Caco-2 (cell line): Measurements from ENCODE around the gene PTGES3. TPM values are rescaled to one million over a fixed set of nuclear protein-coding genes. Genes with fewer than 3 reads are reported as not detected.
A peak's percentile ranks its signal among the peaks of the same experiment; 100 is the strongest.

Experiments
- BruUV-seq: library from RNA; stranded (reverse); fragments of 400-500 nt; replicated peaks from 2 replicates; lab custom pipeline; 2021; lab: Mats Ljungman, UMichigan
- CTCF ChIA-PET: fragments of 300-600 bp; sonication (Branson Sonifier 250); formaldehyde crosslinking; loops from one replicate; lab custom pipeline; 2022; ENCODE audit warnings: antibody characterized with exemption; lab: Charles Lee
- POLR2A ChIA-PET: fragments of 300-600 bp; sonication (Branson Sonifier 250); formaldehyde crosslinking; loops from one replicate; lab custom pipeline; 2022; ENCODE audit warnings: antibody characterized with exemption; lab: Charles Lee
- DNase-seq, 2 experiments: peaks; one replicate each; pipeline versions ENCODE4 v3.0.0 to v3.0.0-alpha.2; 2020 to 2022
- H3K27me3 ChIP-seq: replicated peaks from 2 replicates; pipeline ENCODE4 v1.6.0; 2011; ENCODE audit warnings: low read length; ENCODE audit not compliant: control insufficient read depth, insufficient read depth
- H3K36me3 ChIP-seq: 2 replicates; pipeline ENCODE4 v1.5.1; 2011; ENCODE audit warnings: low read length; ENCODE audit not compliant: control insufficient read depth, insufficient read depth
- H3K4me1 ChIP-seq: fragments of 250-450 bp; sonication (Bioruptor Pico); 2 replicates; pipeline ENCODE4 v1.5.1; 2020; ENCODE audit warnings: mild to moderate bottlenecking
- H3K4me3 ChIP-seq: 2 replicates; pipeline ENCODE4 v1.5.1; 2011; ENCODE audit warnings: low read depth, mild to moderate bottlenecking, control low read depth, low read length
- H3K9me3 ChIP-seq: fragments of 250-450 bp; sonication (Bioruptor Pico); 2 replicates; pipeline ENCODE4 v1.5.1; 2020; ENCODE audit warnings: mild to moderate bottlenecking, moderate library complexity
- H3K27ac Mint-ChIP-seq: one replicate; pipeline ENCODE4 v1.8.0; 2022; ENCODE audit warnings: mixed read lengths; ENCODE audit not compliant: unreplicated experiment
- H3K27me3 Mint-ChIP-seq: one replicate; pipeline ENCODE4 v1.8.0; 2022; ENCODE audit warnings: mixed read lengths; ENCODE audit not compliant: insufficient read depth, unreplicated experiment
- H3K36me3 Mint-ChIP-seq: one replicate; pipeline ENCODE4 v1.8.0; 2022; ENCODE audit warnings: mild to moderate bottlenecking, mixed read lengths; ENCODE audit not compliant: insufficient read depth, unreplicated experiment
- H3K4me1 Mint-ChIP-seq: one replicate; pipeline ENCODE4 v1.8.0; 2022; ENCODE audit warnings: low read depth, mixed read lengths; ENCODE audit not compliant: unreplicated experiment
- H3K4me3 Mint-ChIP-seq: one replicate; pipeline ENCODE4 v1.8.0; 2022; ENCODE audit warnings: mild to moderate bottlenecking, moderate library complexity, mixed read lengths; ENCODE audit not compliant: unreplicated experiment
- H3K9me3 Mint-ChIP-seq: one replicate; pipeline ENCODE4 v1.8.0; 2022; ENCODE audit warnings: mixed read lengths; ENCODE audit not compliant: unreplicated experiment
- intact Hi-C: fragments of 100-400 bp; cut with micrococcal nuclease; formaldehyde crosslinking; loops from one replicate; pipeline ENCODE4 v1.10.0; 2022; ENCODE audit not compliant: unreplicated experiment
- total RNA-seq: library from RNA; stranded (reverse); gene quantifications from 2 replicates; pipeline ENCODE4 v1.2.3, GENCODE V29; 2022
- TF ChIP-seq, protein P1 (sequence below), 2 experiments: fragments of 200-600 bp in 1 of 2; IDR thresholded peaks; 1 replicate in 1 of 2; 2 replicates in 1 of 2; pipeline versions ENCODE4 v1.5.1 to v1.8.0; 2011 to 2022; ENCODE audit warnings: antibody characterized with exemption in 1 of 2, control low read depth in 1 of 2, inconsistent platforms in 1 of 2, low read depth in 1 of 2, low read length in 1 of 2, mild to moderate bottlenecking in 1 of 2, moderate library complexity in 1 of 2; ENCODE audit not compliant: insufficient read depth in 1 of 2, severe bottlenecking in 1 of 2, unreplicated experiment in 1 of 2

The PTGES3 gene
- total RNA-seq, 1 experiment from 2014 or later: 242 TPM

DNA sequence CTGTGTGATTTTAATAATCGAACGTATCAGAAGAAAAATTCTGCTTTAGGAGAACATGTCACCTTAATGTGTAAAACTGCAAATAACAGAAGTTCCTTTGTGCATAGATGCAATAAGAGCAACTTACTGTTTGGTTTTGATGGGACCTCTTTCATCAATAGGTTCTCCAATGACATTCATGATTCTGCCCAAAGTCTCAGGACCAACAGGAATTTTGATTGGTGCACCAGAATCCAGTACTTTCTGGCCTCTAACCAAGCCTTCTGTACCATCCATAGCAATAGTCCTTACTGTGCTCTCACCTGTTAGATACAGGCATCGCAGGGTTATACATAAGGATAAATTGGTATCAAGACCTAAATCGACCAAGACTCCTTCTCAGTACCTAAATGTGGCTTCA, 43.4 kb downstream of the PTGES3 start:
- CTCF ChIA-PET: no interaction called here
- BruUV-seq: no TSS peak
- Histone ChIP-seq H3K4me1 (peaks cover 7% of the 10 kb centered on the region), H3K36me3 (peaks cover 5% of the 10 kb centered on the region), H3K9me3 (no peaks in the 10 kb centered on the region), H3K4me3 (peak overlapping the region; percentile 81), H3K27me3 (no peaks in the 10 kb centered on the region)
- TF ChIP-seq, protein P1, sequence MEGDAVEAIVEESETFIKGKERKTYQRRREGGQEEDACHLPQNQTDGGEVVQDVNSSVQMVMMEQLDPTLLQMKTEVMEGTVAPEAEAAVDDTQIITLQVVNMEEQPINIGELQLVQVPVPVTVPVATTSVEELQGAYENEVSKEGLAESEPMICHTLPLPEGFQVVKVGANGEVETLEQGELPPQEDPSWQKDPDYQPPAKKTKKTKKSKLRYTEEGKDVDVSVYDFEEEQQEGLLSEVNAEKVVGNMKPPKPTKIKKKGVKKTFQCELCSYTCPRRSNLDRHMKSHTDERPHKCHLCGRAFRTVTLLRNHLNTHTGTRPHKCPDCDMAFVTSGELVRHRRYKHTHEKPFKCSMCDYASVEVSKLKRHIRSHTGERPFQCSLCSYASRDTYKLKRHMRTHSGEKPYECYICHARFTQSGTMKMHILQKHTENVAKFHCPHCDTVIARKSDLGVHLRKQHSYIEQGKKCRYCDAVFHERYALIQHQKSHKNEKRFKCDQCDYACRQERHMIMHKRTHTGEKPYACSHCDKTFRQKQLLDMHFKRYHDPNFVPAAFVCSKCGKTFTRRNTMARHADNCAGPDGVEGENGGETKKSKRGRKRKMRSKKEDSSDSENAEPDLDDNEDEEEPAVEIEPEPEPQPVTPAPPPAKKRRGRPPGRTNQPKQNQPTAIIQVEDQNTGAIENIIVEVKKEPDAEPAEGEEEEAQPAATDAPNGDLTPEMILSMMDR (IDR thresholded peaks at IDR 0.05; ENCODE audit: insufficient read depth in 1 of 2, low read depth in 1 of 2, low read length in 1 of 2, severe bottlenecking in 1 of 2, unreplicated experiment in 1 of 2): no peak
- no peaks in the 10 kb centered on the region for H3K27me3 Mint-ChIP-seq
- peak overlapping the region; percentile 89 for H3K4me3 Mint-ChIP-seq
- H3K36me3 Mint-ChIP-seq: peaks cover 66% of the 10 kb centered on the region
- intact Hi-C loops: no loop called here
- H3K9me3 Mint-ChIP-seq: no peaks in the 10 kb centered on the region
- POLR2A ChIA-PET: no interaction called here
- H3K4me1 Mint-ChIP-seq: peaks cover 7% of the 10 kb centered on the region
- peak overlapping the region; percentile 98 for H3K27ac Mint-ChIP-seq
- DNase-seq: no peak

DNA sequence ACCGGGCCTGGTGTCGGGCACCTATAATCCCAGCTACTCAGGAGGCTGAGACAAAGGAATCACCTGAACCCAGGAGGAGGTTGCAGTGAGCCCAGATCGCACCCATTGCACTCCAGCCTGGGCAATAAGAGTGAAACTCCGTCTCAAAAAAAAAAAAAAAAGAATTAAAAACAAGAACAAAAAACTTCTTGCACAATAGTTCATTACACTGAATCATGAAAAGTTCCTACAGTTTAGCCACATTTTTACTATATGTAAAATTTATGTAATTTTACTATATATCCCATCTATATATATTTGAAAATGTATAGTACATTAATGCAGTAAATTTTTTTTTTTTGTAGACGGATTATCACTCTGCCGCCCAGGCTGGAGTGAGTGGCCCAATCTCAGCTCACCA, 46.9 kb downstream of the PTGES3 start:
- H3K4me1 Mint-ChIP-seq: peaks cover 4% of the 10 kb centered on the region
- CTCF ChIA-PET: no interaction called here

DNA sequence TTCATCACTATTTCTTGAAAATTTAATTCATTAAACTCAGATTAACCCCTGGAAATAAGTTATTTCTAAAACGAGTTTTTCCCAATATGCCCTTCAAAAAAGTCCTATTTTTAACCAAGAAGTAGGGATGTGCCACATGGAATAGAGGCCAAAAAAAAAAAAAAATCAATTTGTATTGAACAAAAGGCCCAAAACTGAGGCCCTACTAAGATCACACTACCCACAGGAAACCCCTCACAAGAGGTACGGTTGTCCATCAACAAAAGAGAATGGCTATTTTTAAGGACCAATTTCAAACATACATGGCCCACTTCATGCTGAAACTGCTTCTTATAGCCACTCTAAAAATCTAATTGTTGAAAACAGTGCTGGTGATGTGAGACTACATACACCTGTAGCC, 50.5 kb downstream of the PTGES3 start:
- no peaks in the 10 kb centered on the region for H3K27me3 ChIP-seq
- Mint-ChIP-seq H3K27ac (no peak overlapping the region), H3K9me3 (no peaks in the 10 kb centered on the region), H3K4me3 (no peak overlapping the region), H3K4me1 (peaks cover 4% of the 10 kb centered on the region), H3K27me3 (no peaks in the 10 kb centered on the region), H3K36me3 (peaks cover 88% of the 10 kb centered on the region)
- ChIA-PET CTCF (no interaction called here), POLR2A (no interaction called here)
- TF ChIP-seq, protein P1 (IDR thresholded peaks at IDR 0.05; ENCODE audit: insufficient read depth in 1 of 2, low read depth in 1 of 2, low read length in 1 of 2, severe bottlenecking in 1 of 2, unreplicated experiment in 1 of 2): no peak
- DNase-seq: no peak
- no TSS peak for BruUV-seq
- intact Hi-C loops: loop anchor here (1.0 to 5.0 kb wide), 6 partner anchors 9 to 665 kb away; partner anchors contain the start of genes PTGES3 and RAB5B
- peaks cover 16% of the 10 kb centered on the region for H3K4me1 ChIP-seq
- no peaks in the 10 kb centered on the region for H3K36me3 ChIP-seq
- no peaks in the 10 kb centered on the region for H3K9me3 ChIP-seq
- H3K4me3 ChIP-seq: no peak overlapping the region

More for the DNA sequence above, 46.9 kb downstream of the PTGES3 start:
- H3K4me1 ChIP-seq: peaks cover 10% of the 10 kb centered on the region
- Mint-ChIP-seq H3K4me3 (no peak overlapping the region), H3K9me3 (no peaks in the 10 kb centered on the region), H3K27me3 (no peaks in the 10 kb centered on the region), H3K36me3 (peaks cover 99% of the 10 kb centered on the region), H3K27ac (no peak overlapping the region)
- no peaks in the 10 kb centered on the region for H3K9me3 ChIP-seq
- no peaks in the 10 kb centered on the region for H3K27me3 ChIP-seq
- H3K36me3 ChIP-seq: peaks cover 5% of the 10 kb centered on the region
- intact Hi-C loops: no loop called here
- TF ChIP-seq, protein P1 (IDR thresholded peaks at IDR 0.05; ENCODE audit: insufficient read depth in 1 of 2, low read depth in 1 of 2, low read length in 1 of 2, severe bottlenecking in 1 of 2, unreplicated experiment in 1 of 2): no peak
- BruUV-seq: no TSS peak
- H3K4me3 ChIP-seq: no peak overlapping the region
- no peak for DNase-seq
- POLR2A ChIA-PET: no interaction called here
